ENCODE data around the gene GMPPA.

DNA sequence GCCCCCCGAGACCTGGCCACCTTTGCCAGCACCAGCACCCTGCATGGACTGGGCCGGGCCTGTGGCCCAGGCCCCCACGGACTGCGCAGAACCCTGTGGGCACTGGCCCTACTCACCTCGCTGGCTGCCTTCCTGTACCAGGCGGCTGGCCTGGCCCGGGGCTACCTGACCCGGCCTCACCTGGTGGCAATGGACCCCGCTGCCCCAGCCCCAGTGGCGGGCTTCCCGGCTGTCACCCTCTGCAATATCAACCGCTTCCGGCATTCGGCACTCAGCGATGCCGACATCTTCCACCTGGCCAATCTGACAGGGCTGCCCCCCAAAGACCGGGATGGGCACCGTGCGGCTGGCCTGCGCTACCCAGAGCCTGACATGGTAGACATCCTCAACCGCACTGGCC lies 16.1 kb downstream of the GMPPA start:
- TF ChIP-seq, protein P1, sequence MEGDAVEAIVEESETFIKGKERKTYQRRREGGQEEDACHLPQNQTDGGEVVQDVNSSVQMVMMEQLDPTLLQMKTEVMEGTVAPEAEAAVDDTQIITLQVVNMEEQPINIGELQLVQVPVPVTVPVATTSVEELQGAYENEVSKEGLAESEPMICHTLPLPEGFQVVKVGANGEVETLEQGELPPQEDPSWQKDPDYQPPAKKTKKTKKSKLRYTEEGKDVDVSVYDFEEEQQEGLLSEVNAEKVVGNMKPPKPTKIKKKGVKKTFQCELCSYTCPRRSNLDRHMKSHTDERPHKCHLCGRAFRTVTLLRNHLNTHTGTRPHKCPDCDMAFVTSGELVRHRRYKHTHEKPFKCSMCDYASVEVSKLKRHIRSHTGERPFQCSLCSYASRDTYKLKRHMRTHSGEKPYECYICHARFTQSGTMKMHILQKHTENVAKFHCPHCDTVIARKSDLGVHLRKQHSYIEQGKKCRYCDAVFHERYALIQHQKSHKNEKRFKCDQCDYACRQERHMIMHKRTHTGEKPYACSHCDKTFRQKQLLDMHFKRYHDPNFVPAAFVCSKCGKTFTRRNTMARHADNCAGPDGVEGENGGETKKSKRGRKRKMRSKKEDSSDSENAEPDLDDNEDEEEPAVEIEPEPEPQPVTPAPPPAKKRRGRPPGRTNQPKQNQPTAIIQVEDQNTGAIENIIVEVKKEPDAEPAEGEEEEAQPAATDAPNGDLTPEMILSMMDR (IDR thresholded peaks at IDR 0.05) = no peak
- no peak for TF ChIP-seq POLR2A (IDR thresholded peaks at IDR 0.05)
